ENCODE data around the gene GVQW3.

The GVQW3 gene

DNA sequence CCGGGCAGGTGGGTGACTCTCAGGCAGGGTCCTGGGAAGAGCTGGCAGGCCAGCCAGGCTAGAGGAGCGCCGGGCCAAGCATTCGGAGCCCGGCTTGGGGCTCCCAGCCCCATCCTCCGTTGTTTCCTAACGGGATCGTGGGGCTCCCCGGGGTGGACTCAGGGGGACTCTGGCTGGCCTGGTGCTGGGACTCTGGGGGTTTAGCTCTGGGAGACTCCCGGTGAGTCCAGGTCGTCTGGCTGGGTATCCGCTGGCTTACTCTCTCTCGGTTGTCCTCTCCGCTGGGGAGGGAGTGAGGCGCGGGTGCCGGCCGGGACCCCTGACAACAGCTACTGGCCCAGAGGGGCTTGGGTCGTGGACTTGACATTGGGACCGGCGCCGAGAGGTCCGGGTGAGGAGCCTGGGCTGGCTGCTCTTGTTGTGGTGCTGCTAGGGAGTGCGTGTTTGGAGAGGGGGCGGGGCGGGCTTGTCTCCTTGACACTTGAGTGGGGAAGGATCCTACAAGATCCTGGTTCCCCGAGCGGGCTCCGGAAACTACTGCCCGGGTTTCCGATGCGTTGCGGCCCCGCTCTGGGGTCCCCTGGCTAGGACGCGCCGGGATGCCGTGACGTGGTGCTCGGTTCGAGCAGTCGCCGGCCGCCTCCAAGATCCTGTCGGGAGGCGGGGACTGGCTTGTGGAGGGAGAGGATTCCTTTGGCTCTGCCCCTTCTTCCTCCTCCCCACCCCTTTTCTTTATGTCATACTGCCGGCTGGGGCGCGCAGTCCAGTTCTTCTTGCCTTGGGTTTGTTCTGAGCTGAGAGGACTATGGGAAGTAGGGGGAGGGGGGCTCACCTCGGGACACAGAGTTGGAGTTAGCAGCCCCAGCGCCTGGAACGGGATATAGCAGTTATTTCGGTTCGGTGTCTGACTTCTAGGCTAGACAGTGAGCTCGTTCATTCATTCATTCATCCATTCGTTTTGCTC lies 64.3 kb downstream of the GVQW3 start:
- peak; percentile 9 for DNase-seq (ENCODE audit: low read depth)

DNA sequence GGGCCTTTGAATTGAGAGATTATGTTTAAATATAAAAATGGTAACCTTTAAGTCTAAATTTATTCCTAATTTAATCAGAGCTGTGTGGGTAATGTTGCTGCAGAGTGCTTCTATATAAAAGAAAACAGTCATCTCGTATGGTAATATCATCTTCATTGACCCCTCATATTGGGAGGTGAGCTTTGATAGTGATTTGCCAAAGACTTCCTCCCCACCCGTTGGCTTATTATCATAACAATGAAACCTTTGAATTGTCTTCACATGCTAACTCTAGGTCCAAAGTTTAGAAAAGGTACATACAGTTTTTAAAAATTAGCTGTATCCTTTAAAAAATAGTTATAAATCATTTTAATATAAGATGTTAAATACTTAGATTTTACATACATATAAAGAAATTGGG lies 67.4 kb downstream of the GVQW3 start:
- no peak for DNase-seq (ENCODE audit: low read depth)

DNA sequence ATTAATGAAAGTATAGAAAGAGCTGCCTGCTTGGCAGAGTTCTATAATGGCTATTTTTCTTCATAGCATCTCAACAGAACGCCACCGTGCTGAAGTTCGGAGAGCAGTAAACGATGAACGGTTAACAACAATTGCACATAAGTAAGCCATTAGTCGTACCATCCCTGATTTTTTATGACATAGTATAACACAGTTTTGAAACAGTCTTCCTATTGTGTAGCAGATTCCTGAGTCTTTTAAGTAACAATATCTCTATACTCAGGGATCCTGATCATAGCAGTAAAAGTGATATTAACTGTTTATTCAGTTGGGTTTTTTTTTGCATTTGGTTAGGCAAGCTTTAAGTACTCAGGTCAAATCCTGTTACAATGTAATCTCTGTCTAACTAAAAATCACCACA lies 72.1 kb downstream of the GVQW3 start:
- no peak for DNase-seq (ENCODE audit: low read depth)

DNA sequence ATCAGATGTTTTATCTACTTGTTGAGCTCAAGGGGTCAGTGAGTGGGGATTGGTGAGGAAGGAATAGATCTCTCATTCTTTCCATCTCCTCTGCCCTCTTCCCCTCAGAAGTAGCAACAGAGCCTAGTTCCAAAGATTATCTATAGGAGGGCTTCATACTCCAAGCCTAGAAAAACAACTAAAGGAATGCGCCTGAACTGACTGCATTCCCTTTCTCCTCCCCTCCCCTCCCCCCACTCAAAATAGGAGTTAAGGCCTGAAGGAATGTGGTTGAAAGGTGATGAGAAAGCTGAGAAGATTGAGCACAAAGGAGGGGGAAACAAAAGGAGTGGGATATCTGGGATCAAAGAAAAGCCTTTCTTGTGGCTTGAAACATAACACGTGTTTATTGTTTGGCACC lies 74.2 kb downstream of the GVQW3 start:
- DNase-seq (ENCODE audit: low read depth): no peak

DNA sequence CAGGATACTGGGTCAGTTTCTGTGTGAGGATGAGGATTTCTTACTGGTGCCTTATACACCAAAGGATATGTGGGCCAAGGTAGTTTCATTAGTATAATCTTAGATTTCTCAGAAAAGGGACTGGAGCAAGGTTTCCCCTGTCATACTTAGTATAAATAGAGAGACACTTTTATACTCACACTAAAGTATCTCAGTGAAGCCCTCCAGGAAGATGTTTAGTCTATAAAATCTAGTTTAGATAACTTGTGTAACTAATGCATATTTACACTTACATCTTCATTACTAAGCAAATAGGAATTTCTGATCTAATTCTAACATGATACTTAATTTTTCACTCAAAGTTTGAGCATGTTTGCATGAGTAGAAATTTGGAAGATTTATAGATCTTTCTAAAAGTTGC lies 74.8 kb downstream of the GVQW3 start:
- DNase-seq (ENCODE audit: low read depth): no peak

DNA sequence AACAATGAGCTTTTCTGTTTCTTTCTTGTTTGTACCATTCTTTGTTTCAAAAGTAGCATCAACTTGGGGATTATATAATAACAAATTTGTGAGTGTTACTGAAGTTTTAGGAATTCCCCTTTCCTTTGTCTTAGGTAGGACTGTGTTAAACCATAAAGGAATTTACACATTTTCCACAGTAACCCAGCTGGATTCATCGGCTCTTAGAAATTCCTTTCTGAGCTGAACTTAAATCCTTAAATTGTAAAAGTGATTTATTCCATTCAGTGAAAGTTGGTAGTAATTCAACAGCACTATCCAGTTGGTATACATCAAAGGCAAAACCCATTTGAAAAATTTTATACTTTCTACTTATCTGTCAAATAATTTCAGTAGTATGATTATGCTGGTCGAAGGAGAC lies 75.4 kb downstream of the GVQW3 start:
- DNase-seq (ENCODE audit: low read depth): no peak
